Stimulated activated naive CD8-positive, alpha-beta T cell treated with anti-CD3 and anti-CD28 coated beads, Interleukin-15, Interleukin-2, amounts not matched to agents 100 U/mL and 50 U/mL, for 24 hours (primary cell): ENCODE results near the gene ACP3.
"Not testable (repeated sequence)": the region's sequence is repeated elsewhere in the genome, so short reads cannot be mapped to it uniquely, and the experiment has no call there.

Source experiments
- ATAC-seq: fragments of 150-1000 bp; cut with Tn5 transposase; one replicate; pipeline ENCODE4 v1.10.0; 2021
- DNase-seq: peaks from one replicate; pipeline ENCODE4 v3.0.0; 2021

Gene ACP3

GRCh38 chr3:132368515-132368914 is 51.3 kb downstream of the ACP3 start:
- peak; percentile 38 for ATAC-seq
- DNase-seq, result no peak

DNA sequence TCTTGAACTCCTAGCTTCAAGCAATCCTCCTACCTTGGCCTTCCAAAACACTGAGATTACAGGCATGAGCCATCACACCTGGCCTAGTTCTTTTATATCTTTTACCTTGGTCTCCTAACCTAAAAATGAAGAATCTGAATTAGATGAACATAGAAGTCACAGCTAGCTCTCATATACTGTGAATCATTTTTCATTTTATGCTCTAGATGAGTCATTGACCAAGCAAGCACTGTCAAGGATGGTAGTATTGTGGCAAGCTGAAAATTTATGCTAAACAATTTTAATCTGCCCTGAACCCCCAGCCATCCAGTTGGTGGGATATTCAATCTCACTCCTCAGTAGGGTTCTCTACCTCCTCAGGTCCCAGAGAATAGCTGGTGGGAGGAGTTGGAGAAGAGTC is 51.8 kb downstream of the ACP3 start:
- ATAC-seq, result peak; percentile 69
- DNase-seq, result no peak

- not testable (repeated sequence) for ATAC-seq, DNase-seq
These were observed 59.7 kb downstream of the ACP3 start for GRCh38 chr3:132376945-132377354.

DNA sequence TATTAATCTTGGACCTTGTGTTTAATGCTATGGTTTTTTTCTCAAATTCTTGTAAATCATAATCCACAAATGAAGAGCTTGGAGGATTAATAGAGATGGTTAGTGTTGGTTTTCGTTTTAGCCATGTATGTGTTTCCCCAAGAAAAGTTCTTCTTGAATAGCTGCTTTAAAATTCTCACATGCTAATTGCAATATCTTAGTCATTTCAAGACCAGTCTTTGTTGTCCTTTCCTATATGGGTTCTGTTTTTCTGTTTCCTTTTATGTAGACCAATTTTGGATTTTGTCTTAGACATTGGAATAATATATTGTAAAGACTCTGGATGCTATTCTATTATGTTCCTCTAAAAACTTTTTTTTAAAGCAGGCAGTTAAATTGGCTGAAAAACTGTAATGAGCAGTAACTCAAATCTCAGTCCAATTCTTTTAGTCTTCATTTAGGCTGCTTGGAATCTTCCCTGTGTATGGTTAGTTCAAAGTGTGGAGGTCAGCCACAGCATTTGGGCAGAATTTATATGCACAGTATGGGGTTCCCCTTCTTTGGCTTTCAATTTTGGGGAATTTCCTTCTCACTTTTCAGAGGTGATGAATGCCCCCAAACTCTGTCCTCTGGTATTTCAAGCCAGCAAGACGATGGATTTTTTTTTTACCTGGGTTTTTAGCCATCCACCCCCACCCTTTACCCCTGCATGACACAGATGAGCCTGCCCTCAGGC is 61.0 kb downstream of the ACP3 start:
- no peak for DNase-seq
- ATAC-seq, result no peak

DNA sequence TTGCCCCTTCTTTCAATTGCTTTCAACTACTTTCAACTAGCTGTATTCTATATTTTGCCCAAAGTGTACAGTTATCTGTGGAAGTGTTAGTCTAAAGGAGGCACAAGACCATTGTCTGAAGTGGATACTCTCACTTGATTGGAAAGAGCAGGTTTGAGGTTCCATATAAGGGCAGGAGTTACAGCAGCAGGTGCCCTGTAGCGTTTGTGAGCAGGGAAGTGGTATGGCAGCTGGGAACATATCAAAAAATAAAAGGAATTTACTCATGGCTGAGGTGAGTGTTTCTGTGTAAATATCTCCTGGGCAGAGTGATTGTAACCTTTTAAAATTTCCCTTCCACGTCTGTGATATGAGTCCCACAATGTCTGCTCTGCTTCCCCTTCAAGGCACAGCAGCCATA is 61.6 kb downstream of the ACP3 start:
- ATAC-seq (no peak), DNase-seq (no peak)

GRCh38 chr3:132380920-132381319 is 63.7 kb downstream of the ACP3 start:
- ATAC-seq, result no peak
- no peak for DNase-seq

DNA sequence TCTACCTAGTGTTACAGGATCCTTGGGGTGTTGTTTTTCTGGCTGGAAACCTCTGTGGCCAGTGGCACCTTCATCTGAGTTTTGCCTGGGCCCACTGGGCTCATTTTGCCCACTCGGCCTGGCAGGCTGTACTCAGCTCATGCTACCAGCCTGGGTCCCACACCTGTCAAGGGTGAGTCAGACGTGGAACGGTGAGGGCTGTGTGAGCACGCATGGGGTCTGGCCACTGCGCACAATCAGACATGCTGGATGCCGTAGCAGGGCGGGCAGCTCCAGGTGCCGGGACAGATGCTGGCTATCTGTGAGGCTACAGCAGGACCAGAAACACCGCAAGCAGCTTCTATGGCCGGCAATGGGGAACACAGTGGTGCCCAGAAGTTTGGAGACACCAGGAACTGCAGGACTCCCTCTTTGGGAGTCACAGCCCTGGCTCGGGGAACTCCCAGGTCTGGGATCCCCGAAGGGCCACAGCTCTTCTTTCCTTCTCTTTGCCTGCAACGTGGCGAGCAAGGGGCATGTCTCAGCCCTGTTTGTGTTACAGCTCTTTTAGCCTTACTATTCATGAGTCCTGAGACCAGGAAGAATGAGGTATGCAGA is 64.2 kb downstream of the ACP3 start:
- DNase-seq (no peak), ATAC-seq (no peak)

- ATAC-seq (no peak), DNase-seq (no peak)
These were observed 65.1 kb downstream of the ACP3 start for GRCh38 chr3:132382267-132382666.

DNA sequence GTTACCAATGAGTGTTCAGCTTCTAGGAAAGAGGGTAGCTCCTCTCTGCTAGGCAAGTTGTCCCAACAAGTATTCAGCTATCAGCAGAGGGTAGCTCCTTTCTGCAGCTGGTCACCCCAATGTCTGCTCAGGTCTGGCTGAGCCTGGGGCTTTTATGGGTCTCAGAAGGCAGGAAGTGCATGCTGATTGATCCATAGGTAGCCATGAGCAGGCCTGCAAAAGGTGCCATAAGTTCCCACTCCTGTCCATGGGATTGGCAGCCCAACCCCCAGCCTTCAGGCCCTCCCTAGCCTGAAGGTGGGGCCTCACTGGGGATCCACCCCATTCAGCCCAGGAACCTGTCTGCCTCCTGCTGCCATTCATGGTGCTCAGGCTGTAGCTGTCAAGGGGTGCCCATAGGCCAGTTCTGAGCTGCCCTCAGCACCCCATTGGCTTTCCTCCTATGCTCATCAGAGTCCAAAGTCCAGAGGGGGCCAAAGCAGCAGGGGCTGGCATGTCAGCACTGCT is 65.5 kb downstream of the ACP3 start:
- no peak for DNase-seq
- no peak for ATAC-seq

DNA sequence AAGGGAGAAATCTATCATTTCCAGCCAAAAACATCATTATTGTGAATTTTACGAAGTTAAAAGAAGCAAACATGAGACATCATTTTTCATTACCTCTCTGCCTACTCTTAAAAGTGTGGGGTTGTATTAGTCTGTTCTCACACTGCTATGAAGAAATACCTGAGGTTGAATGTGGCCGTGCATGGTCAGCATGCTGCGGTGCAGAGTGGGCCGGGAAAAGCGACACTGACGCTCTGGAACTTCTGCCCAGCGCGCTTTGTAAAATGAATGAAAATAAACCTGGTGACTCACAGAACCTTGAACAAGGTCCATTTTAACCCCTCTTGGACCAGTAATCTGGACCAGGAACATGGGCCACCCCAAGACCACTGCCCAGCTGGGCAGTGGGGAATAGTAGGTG is 69.1 kb downstream of the ACP3 start:
- DNase-seq, result no peak
- no peak for ATAC-seq

GRCh38 chr3:132392675-132393074 is 75.5 kb downstream of the ACP3 start:
- not testable (repeated sequence) for DNase-seq
- peak; percentile 75 for ATAC-seq

DNA sequence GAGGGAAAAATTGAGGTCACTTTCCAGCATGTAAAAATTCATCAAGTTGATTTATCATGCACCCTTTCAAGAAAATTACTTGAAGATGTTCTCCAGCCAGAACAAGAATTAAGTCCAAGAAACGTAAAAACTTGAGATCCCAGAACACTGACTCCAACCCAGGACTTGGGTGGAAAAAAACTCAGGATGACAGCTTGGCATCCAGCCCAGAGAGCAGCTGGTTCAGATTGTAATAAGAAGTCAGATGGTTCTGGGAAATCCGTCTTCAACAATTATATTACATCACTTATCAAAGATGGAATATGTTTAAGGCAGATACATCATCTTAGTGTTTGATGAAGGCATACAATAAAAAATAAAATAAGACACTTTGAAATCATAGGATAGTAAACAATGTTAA is 77.1 kb downstream of the ACP3 start:
- no peak for ATAC-seq
- DNase-seq, result no peak

- DNase-seq, result no peak
- ATAC-seq, result no peak
These were observed 77.9 kb downstream of the ACP3 start for GRCh38 chr3:132395126-132395525.

DNA sequence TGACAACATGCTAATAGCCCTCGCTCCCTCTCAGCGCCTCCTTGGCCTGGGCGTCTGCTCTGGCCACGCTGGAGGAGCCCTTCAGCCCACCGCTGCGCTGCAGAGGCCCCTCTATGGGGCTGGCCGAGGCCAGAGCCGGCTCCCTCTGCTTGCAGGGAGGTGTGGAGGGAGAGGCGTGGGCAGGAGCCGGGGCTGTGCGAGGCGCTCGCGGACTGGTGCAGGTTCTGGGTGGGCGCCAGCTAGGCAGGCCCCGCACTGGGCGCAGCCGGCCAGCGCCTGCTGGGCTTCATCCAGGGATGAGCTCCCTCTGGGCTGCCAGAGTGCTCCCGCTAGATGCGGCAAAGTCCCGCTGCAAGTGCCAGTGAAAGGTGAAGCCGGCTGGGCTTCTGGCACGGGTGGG is 79.0 kb downstream of the ACP3 start:
- ATAC-seq, result no peak

DNA sequence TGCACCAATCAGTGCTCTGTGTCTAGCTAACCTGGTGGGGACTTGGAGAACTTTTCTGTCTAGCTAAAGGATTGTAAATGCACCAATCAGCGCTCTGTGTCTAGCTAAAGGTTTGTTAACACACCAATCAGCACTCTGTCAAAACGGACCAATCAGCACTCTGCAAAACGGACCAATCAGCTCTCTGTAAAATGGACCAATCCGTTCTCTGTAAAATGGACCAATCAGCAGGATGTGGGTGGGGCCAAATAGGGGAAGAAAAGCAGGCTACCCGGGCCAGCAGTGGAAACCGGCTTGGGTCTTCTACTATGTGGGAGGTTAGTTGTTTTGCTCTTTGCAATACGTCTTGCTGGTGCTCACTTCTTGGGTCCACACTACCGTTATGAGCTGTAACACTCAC is 79.6 kb downstream of the ACP3 start:
- not testable (repeated sequence) for ATAC-seq, DNase-seq

More for the DNA sequence above, 79.0 kb downstream of the ACP3 start:
- no peak for DNase-seq

DNA sequence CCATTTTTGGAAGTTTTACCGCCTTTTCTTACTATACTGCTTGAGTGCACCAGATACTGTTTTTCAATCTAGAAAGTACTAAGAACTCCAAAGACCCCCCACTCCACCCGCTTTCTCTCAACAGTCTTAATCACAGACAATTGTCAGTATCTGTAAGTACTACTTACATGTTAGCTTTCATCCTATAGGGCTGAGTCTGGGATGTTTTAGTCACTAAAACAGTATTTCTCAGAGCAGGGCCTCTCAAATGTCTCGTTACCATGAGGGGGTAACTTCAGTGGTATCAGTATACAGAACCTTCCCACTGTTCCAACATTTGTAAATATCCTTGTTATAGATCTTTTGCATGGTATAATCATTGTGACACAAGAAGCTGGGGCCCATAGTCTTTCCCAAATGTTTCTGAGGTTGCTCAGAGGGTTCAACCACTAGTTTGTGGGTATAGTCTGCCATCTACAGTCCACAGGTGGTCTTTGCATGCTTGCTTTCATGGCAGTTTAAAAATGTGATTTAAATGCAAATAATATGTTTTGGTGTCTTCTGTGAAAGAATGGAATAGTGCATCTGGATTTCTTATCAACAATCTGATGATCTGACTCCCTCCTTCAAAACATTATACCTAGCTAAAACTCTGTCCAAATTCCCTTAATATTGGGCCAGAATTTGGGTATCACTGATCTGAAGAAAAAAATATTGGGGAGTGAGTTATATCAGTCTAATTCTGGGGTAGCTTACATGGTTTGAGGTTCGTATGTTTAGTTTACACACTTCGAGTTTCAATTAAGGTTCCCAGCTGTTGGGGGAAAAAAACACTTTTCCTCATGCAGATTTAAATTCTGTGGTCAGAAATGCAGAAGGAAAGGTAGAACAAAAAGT is 82.1 kb downstream of the ACP3 start:
- no peak for ATAC-seq
- DNase-seq, result no peak

DNA sequence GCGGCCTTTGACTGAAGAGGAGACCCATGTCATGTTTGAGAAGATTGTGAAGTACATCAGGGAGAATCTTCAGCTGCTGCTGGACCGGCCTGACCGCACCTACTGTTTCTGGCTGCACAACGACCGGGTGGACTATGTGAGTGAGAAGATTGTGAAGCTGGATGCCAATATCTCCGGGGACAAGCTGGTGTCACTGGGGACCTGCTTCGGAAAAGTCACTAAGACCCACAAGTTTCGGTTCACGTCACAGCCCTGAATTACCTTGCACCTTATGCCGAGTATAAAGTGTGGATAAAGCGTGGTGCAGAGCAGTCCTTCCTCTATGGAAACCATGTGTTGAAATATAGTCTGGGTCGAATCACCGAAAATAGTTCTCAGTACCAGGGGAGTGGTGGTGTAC is 84.0 kb downstream of the ACP3 start:
- no peak for ATAC-seq

DNA sequence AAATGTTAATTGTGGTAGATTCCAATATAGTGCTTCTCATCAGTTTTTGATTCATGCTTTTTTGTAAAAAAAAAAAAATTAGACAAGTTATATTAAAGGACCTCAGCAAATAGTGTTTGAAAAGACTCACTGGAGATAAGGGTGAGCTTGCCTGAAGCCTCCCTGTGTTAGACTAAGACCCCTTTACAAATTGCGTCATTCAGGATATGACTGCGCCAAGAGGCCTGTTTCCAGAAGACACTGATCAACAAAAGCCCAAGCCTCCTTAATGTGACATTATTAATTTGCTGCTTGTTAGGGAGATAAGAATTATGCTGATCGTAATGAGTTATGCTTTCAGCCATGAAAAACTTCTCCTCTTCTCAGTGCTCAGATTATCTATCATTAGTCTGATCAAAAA is 87.1 kb downstream of the ACP3 start:
- no peak for ATAC-seq
- no peak for DNase-seq

More for the DNA sequence above, 84.0 kb downstream of the ACP3 start:
- DNase-seq, result no peak

GRCh38 chr3:132405188-132405587 is 88.0 kb downstream of the ACP3 start:
- ATAC-seq, result no peak
- DNase-seq, result no peak

GRCh38 chr3:132405609-132406299 is 88.5 kb downstream of the ACP3 start:
- ATAC-seq (no peak), DNase-seq (no peak)

GRCh38 chr3:132406587-132406986 is 89.4 kb downstream of the ACP3 start:
- no peak for DNase-seq
- no peak for ATAC-seq

GRCh38 chr3:132407025-132407424 is 89.8 kb downstream of the ACP3 start:
- DNase-seq (no peak), ATAC-seq (no peak)
